ENCODE data around the gene CASKIN1.

The CASKIN1 gene

DNA sequence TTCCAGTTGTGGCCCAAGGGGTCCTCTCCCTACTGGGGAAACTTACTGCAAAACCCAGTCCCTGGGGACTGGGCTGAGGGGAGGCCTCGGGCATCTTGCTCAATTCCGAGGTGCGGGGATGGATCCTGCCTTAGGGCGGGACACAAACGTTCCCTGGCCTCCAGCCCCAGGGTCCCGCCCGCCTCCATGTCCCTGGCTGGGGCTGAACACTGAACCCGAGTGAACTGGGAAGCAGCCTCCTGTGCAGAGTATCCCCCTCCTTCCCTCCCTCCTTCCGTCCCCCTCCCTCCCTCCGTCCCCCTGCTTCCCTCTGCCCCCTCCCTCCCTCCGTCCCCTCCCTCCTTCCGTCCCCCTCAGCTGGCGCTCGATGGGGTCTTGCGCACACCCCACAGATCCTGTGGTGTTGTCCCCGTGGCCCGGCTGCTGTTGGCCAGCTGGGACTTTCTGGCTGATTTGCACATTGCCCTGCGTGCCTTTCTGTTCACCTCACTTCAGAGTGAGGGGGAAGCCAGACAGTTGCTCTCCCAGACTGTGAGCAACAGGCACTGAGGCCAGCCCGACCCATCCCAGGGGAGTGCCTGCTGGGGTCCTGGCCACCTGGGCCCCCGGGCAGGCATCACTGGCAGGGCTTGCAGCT is 35.4 kb downstream of the CASKIN1 start:
- no peak overlapping the region for H4K91ac ChIP-seq (ENCODE audit: low read depth, low read length, poor library complexity)
- WGBS, 2 donors (ENCODE audit: extremely low coverage in 2 of 2, insufficient read length in 2 of 2, insufficient replicate concordance in 1 of 2) = no CpG with 5 or more reads among the region's 20 CpGs
- H3K4me2 ChIP-seq (ENCODE audit: insufficient read depth, low read length, poor library complexity, severe bottlenecking) = no peak overlapping the region
- peak overlapping the region; percentile 60 for H3K9ac ChIP-seq (ENCODE audit: low read depth, low read length, poor library complexity)
- H3K27me3 ChIP-seq (ENCODE audit: control insufficient read depth in 3 of 3, insufficient read depth in 3 of 3, low read depth in 1 of 3, low read length in 3 of 3) = no peaks in the 10 kb centered on the region
- peaks cover 6 to 14% of the 10 kb centered on the region in 2 donors for H3K36me3 ChIP-seq (replicated peaks in 1 of 2; ENCODE audit: control insufficient read depth in 2 of 2, insufficient read depth in 2 of 2, low read length in 2 of 2)
- H2BK15ac ChIP-seq (ENCODE audit: low read length) = no peak overlapping the region
- H2BK120ac ChIP-seq (ENCODE audit: low read depth, low read length) = no peak overlapping the region
- no peak overlapping the region for H3K27ac ChIP-seq (replicated peaks; ENCODE audit: low read length)
- peak overlapping the region; percentile 76 for H3K4ac ChIP-seq (ENCODE audit: low read length)
- peaks cover 54% of the 10 kb centered on the region for H3K79me1 ChIP-seq (ENCODE audit: low read depth, low read length)
- no peak overlapping the region for H3K4me3 ChIP-seq (ENCODE audit: low read length in 2 of 2)
- peaks cover 11 to 44% of the 10 kb centered on the region in 2 donors for H3K4me1 ChIP-seq (ENCODE audit: control insufficient read depth in 2 of 2, insufficient read depth in 1 of 2, low read depth in 1 of 2, low read length in 2 of 2)
- no peak for DNase-seq (ENCODE audit: low spot score)
- H3K23ac ChIP-seq (ENCODE audit: low read depth, low read length, poor library complexity) = no peak overlapping the region
- no peak overlapping the region for H2AK5ac ChIP-seq (ENCODE audit: low read depth, low read length)
- peak overlapping the region; percentile 38 for H3K14ac ChIP-seq (ENCODE audit: low read length)
- no peak overlapping the region for H2BK12ac ChIP-seq (ENCODE audit: low read length)
- H3K18ac ChIP-seq (ENCODE audit: low read length) = peak overlapping the region; percentile 28
- no peaks in the 10 kb centered on the region for H3K9me3 ChIP-seq (replicated peaks in 1 of 2; ENCODE audit: control insufficient read depth in 2 of 2, insufficient read depth in 1 of 2, low read depth in 1 of 2, low read length in 2 of 2)
- no peak overlapping the region for H4K8ac ChIP-seq (ENCODE audit: low read depth, low read length)
- H2BK5ac ChIP-seq (ENCODE audit: low read length) = no peak overlapping the region
- no peak overlapping the region for H2AFZ ChIP-seq (ENCODE audit: low read length)

DNA sequence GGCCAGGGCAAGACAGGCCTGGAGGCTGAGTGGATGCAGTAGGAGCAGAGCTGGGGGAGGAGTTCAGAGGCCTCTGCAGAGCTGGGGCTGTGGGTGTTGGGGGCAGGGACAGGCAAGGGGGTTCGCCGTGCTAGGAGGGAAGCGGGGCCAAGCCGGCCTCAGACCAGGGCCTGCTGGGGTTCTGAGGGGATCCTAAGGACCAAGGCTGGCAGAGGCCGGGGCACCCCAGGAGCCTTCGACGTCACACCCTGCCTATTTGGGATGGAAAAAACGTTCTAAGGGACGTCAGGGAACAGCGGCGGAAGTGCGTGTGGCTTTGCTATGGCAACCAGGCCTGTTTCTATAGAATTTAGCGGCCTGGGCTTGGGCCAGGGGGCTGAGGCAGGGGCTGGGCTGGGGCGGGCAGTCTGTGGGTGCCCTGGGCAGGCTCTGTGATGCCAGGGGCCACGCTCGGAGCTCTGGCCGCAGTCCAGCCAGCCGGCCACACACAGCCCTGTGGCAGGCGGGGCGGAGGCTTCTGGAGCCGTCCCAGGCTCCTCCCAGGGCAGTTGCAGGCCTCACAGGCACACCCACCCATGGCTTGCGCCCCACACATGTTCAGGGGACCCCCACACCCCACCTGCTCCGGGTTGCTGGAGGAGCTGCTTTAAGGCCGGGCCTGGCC is 37.1 kb downstream of the CASKIN1 start:
- H2AFZ ChIP-seq (ENCODE audit: low read length) = peak overlapping the region; percentile 49
- peaks cover 50% of the 10 kb centered on the region for H3K79me1 ChIP-seq (ENCODE audit: low read depth, low read length)
- H3K4me1 ChIP-seq (ENCODE audit: control insufficient read depth in 2 of 2, insufficient read depth in 1 of 2, low read depth in 1 of 2, low read length in 2 of 2) = peaks cover 12 to 44% of the 10 kb centered on the region in 2 donors
- no peak for DNase-seq (ENCODE audit: low spot score)
- H2BK120ac ChIP-seq (ENCODE audit: low read depth, low read length) = no peak overlapping the region
- peak overlapping the region; percentile 95 for H2AK5ac ChIP-seq (ENCODE audit: low read depth, low read length)
- no peaks in the 10 kb centered on the region for H3K9me3 ChIP-seq (replicated peaks in 1 of 2; ENCODE audit: control insufficient read depth in 2 of 2, insufficient read depth in 1 of 2, low read depth in 1 of 2, low read length in 2 of 2)
- no peak overlapping the region for H3K27ac ChIP-seq (replicated peaks; ENCODE audit: low read length)
- no peaks in the 10 kb centered on the region for H3K27me3 ChIP-seq (ENCODE audit: control insufficient read depth in 3 of 3, insufficient read depth in 3 of 3, low read depth in 1 of 3, low read length in 3 of 3)
- no peak overlapping the region for H3K4me2 ChIP-seq (ENCODE audit: insufficient read depth, low read length, poor library complexity, severe bottlenecking)
- H3K36me3 ChIP-seq (replicated peaks in 1 of 2; ENCODE audit: control insufficient read depth in 2 of 2, insufficient read depth in 2 of 2, low read length in 2 of 2) = peaks cover 2 to 11% of the 10 kb centered on the region in 2 donors
- peak overlapping the region; percentile 56 for H3K9ac ChIP-seq (ENCODE audit: low read depth, low read length, poor library complexity)
- no peak overlapping the region for H2BK15ac ChIP-seq (ENCODE audit: low read length)
- peak overlapping the region; percentile 38 for H3K18ac ChIP-seq (ENCODE audit: low read length)
- no peak overlapping the region for H3K4ac ChIP-seq (ENCODE audit: low read length)
- no peak overlapping the region for H4K91ac ChIP-seq (ENCODE audit: low read depth, low read length, poor library complexity)
- H3K14ac ChIP-seq (ENCODE audit: low read length) = peak overlapping the region; percentile 71
- H2BK5ac ChIP-seq (ENCODE audit: low read length) = no peak overlapping the region
- peak overlapping the region in 1 of 2 donors; percentile 26 for H3K4me3 ChIP-seq (ENCODE audit: low read length in 2 of 2)
- WGBS, 2 donors (ENCODE audit: extremely low coverage in 2 of 2, insufficient read length in 2 of 2, insufficient replicate concordance in 1 of 2) = no CpG with 5 or more reads among the region's 24 CpGs
- no peak overlapping the region for H4K8ac ChIP-seq (ENCODE audit: low read depth, low read length)
- no peak overlapping the region for H2BK12ac ChIP-seq (ENCODE audit: low read length)
- peak overlapping the region; percentile 73 for H3K23ac ChIP-seq (ENCODE audit: low read depth, low read length, poor library complexity)

DNA sequence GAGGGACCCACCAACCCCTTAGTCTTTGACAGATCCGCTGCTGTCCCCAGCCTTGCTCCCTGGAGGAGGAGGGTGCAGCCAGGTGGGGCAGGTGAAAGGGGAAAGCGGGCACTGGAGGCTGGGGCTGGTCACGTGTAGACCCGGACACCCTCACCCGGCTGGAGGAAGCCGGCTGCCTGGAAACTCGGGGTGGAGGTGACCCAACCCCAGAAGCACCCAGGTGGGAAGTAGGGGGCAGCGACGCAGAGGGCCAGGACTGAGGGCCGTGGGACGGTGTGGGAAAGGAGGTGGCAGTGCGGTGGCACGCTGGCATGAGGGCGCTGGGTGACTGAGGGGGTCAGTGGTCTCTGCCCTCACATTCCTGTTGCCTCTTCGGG is 38.2 kb downstream of the CASKIN1 start:
- Histone ChIP-seq H3K4me3 (ENCODE audit: low read length in 2 of 2) (peak overlapping the region in 1 of 2 donors; percentile 13), H3K27ac (replicated peaks; ENCODE audit: low read length) (no peak overlapping the region)

DNA sequence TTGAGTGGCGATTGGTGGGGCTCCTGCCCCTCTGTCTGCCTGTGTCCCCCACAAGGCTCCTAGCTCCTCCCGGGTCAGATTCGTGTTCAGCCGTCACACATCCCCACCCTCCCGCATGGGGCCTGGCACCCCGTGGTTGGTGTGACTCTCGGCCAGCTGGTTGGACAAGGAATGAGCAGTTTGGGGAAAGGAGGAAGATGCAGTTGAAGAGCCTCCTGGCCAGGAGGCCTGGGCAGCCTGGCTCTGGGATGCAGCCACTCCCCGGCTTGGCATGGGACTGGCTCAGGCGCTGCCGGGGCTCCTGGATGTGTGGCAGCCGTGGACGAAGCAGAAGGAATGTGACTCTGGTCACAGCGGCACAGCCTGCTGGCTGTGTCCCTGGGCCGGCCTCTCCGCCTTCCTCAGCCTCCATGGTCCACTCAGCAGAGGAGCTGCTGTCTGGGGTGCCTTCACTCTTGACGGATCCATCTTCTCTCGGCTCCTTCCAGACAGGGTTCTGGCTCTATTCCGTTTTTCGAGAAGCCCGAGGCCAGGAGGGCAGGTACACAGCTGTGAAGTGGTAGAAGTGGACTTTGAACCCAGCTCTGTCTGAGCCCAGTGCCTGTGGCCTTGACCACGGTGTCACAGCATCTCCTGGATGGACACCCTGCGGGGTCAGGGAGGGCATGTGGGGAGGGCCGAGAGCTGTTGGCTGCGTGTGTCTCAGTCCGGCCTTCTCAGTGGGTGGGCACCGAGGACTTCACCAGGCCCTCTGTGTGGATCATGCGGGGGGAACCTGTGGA is 38.7 kb downstream of the CASKIN1 start:
- H3K36me3 ChIP-seq (replicated peaks in 1 of 2; ENCODE audit: control insufficient read depth in 2 of 2, insufficient read depth in 2 of 2, low read length in 2 of 2) = peaks cover 6 to 26% of the 10 kb centered on the region in 2 donors
- H3K4me2 ChIP-seq (ENCODE audit: insufficient read depth, low read length, poor library complexity, severe bottlenecking) = no peak overlapping the region
- peak overlapping the region; percentile 19 for H2BK5ac ChIP-seq (ENCODE audit: low read length)
- no peak overlapping the region for H2BK12ac ChIP-seq (ENCODE audit: low read length)
- H4K91ac ChIP-seq (ENCODE audit: low read depth, low read length, poor library complexity) = no peak overlapping the region
- peaks cover 51% of the 10 kb centered on the region for H3K79me1 ChIP-seq (ENCODE audit: low read depth, low read length)
- H3K9ac ChIP-seq (ENCODE audit: low read depth, low read length, poor library complexity) = peak overlapping the region; percentile 56
- no peak overlapping the region for H3K27ac ChIP-seq (replicated peaks; ENCODE audit: low read length)
- no peak for DNase-seq (ENCODE audit: low spot score)
- H2AK5ac ChIP-seq (ENCODE audit: low read depth, low read length) = peak overlapping the region; percentile 10
- no peak overlapping the region for H3K18ac ChIP-seq (ENCODE audit: low read length)
- peak overlapping the region in 1 of 2 donors; percentile 13 for H3K4me3 ChIP-seq (ENCODE audit: low read length in 2 of 2)
- no peak overlapping the region for H3K14ac ChIP-seq (ENCODE audit: low read length)
- no peak overlapping the region for H3K4ac ChIP-seq (ENCODE audit: low read length)
- no peaks in the 10 kb centered on the region for H3K9me3 ChIP-seq (replicated peaks in 1 of 2; ENCODE audit: control insufficient read depth in 2 of 2, insufficient read depth in 1 of 2, low read depth in 1 of 2, low read length in 2 of 2)
- no CpG with 5 or more reads among the region's 27 CpGs for WGBS, 2 donors (ENCODE audit: extremely low coverage in 2 of 2, insufficient read length in 2 of 2, insufficient replicate concordance in 1 of 2)
- H2AFZ ChIP-seq (ENCODE audit: low read length) = no peak overlapping the region
- peak overlapping the region; percentile 50 for H3K23ac ChIP-seq (ENCODE audit: low read depth, low read length, poor library complexity)
- no peak overlapping the region for H2BK15ac ChIP-seq (ENCODE audit: low read length)
- no peak overlapping the region for H2BK120ac ChIP-seq (ENCODE audit: low read depth, low read length)
- H3K4me1 ChIP-seq (ENCODE audit: control insufficient read depth in 2 of 2, insufficient read depth in 1 of 2, low read depth in 1 of 2, low read length in 2 of 2) = peaks cover 28 to 59% of the 10 kb centered on the region in 2 donors
- H4K8ac ChIP-seq (ENCODE audit: low read depth, low read length) = peak overlapping the region; percentile 10
- no peaks in the 10 kb centered on the region for H3K27me3 ChIP-seq (ENCODE audit: control insufficient read depth in 3 of 3, insufficient read depth in 3 of 3, low read depth in 1 of 3, low read length in 3 of 3)

More for the DNA sequence above, 38.2 kb downstream of the CASKIN1 start:
- Histone ChIP-seq H4K91ac (ENCODE audit: low read depth, low read length, poor library complexity) (no peak overlapping the region), H3K4ac (ENCODE audit: low read length) (no peak overlapping the region), H3K36me3 (replicated peaks in 1 of 2; ENCODE audit: control insufficient read depth in 2 of 2, insufficient read depth in 2 of 2, low read length in 2 of 2) (peaks cover 5 to 22% of the 10 kb centered on the region in 2 donors), H3K23ac (ENCODE audit: low read depth, low read length, poor library complexity) (peak overlapping the region; percentile 34), H2BK15ac (ENCODE audit: low read length) (peak overlapping the region; percentile 9), H3K27me3 (ENCODE audit: control insufficient read depth in 3 of 3, insufficient read depth in 3 of 3, low read depth in 1 of 3, low read length in 3 of 3) (no peaks in the 10 kb centered on the region), H3K4me1 (ENCODE audit: control insufficient read depth in 2 of 2, insufficient read depth in 1 of 2, low read depth in 1 of 2, low read length in 2 of 2) (peaks cover 23 to 54% of the 10 kb centered on the region in 2 donors), H4K8ac (ENCODE audit: low read depth, low read length) (no peak overlapping the region), H3K79me1 (ENCODE audit: low read depth, low read length) (peaks cover 45% of the 10 kb centered on the region), H3K9ac (ENCODE audit: low read depth, low read length, poor library complexity) (peak overlapping the region; percentile 56), H2AFZ (ENCODE audit: low read length) (no peak overlapping the region), H2BK12ac (ENCODE audit: low read length) (no peak overlapping the region), H3K14ac (ENCODE audit: low read length) (no peak overlapping the region), H3K4me2 (ENCODE audit: insufficient read depth, low read length, poor library complexity, severe bottlenecking) (no peak overlapping the region), H3K9me3 (replicated peaks in 1 of 2; ENCODE audit: control insufficient read depth in 2 of 2, insufficient read depth in 1 of 2, low read depth in 1 of 2, low read length in 2 of 2) (no peaks in the 10 kb centered on the region), H3K18ac (ENCODE audit: low read length) (no peak overlapping the region), H2BK5ac (ENCODE audit: low read length) (peak overlapping the region; percentile 19), H2AK5ac (ENCODE audit: low read depth, low read length) (peak overlapping the region; percentile 92), H2BK120ac (ENCODE audit: low read depth, low read length) (no peak overlapping the region)
- no CpG with 5 or more reads among the region's 15 CpGs for WGBS, 2 donors (ENCODE audit: extremely low coverage in 2 of 2, insufficient read length in 2 of 2, insufficient replicate concordance in 1 of 2)
- DNase-seq (ENCODE audit: low spot score) = no peak

Data from neuronal stem cell (in vitro differentiated cells).